Immature natural killer cell (primary cell): ENCODE data around the gene TFCP2L1. TPM values are rescaled to one million over a fixed set of nuclear protein-coding genes. Genes with fewer than 3 reads are reported as not detected.
"Not testable (repeated sequence)": the region's sequence is repeated elsewhere in the genome, so short reads cannot be mapped to it uniquely, and the experiment has no call there.

Source experiments
- DNase-seq, 3 donors: peaks; one replicate each; pipeline ENCODE4 v3.0.0; 2022; ENCODE audit warnings: mixed read lengths in 1 of 3
- H3K27ac Mint-ChIP-seq, 6 donors: one replicate each; pipeline ENCODE4 v1.8.0; 2020; ENCODE audit warnings: mixed read lengths in 6 of 6, mild to moderate bottlenecking in 5 of 6, inconsistent platforms in 4 of 6, moderate library complexity in 3 of 6
- H3K27me3 Mint-ChIP-seq, 3 donors: one replicate each; pipeline ENCODE4 v1.8.0; 2020 to 2021; ENCODE audit warnings: low read depth in 3 of 3, mild to moderate bottlenecking in 3 of 3, mixed read lengths in 3 of 3, moderate library complexity in 3 of 3, inconsistent platforms in 1 of 3
- H3K36me3 Mint-ChIP-seq, 3 donors: one replicate each; pipeline ENCODE4 v1.8.0; 2020; ENCODE audit warnings: mixed read lengths in 3 of 3, inconsistent platforms in 2 of 3, mild to moderate bottlenecking in 2 of 3
- H3K4me1 Mint-ChIP-seq, 2 donors: one replicate each; pipeline ENCODE4 v1.8.0; 2020; ENCODE audit warnings: inconsistent platforms in 2 of 2, mild to moderate bottlenecking in 2 of 2, mixed read lengths in 2 of 2, moderate library complexity in 1 of 2
- H3K4me3 Mint-ChIP-seq, 5 donors: one replicate each; pipeline ENCODE4 v1.8.0; 2020; ENCODE audit warnings: mild to moderate bottlenecking in 5 of 5, mixed read lengths in 5 of 5, inconsistent platforms in 3 of 5, moderate library complexity in 3 of 5
- H3K9me3 Mint-ChIP-seq, 6 donors: one replicate each; pipeline ENCODE4 v1.8.0; 2020; ENCODE audit warnings: mild to moderate bottlenecking in 6 of 6, mixed read lengths in 6 of 6, inconsistent platforms in 4 of 6, moderate library complexity in 3 of 6
- polyA plus RNA-seq, 3 donors: library from polyadenylated mRNA; unstranded; fragments of 300-500 nt; fragmentation: Illumina TruSeq; gene quantifications; one replicate each; pipeline ENCODE4 v1.2.3, GENCODE V29; 2021

Gene TFCP2L1
- polyA plus RNA-seq, 3 donors from 2014 or later = 0.02 to 0.14 TPM; not detected in 1

GRCh38 chr2:121269436-121269835 lies 15.6 kb downstream of the TFCP2L1 start:
- not testable (repeated sequence) for DNase-seq, H3K4me1 Mint-ChIP-seq, H3K9me3 Mint-ChIP-seq, H3K36me3 Mint-ChIP-seq, H3K4me3 Mint-ChIP-seq, H3K27me3 Mint-ChIP-seq, H3K27ac Mint-ChIP-seq

- H3K4me3 Mint-ChIP-seq = no peak overlapping the region
- DNase-seq = no peak
- H3K9me3 Mint-ChIP-seq = no peaks in the 10 kb centered on the region
- H3K27me3 Mint-ChIP-seq = peaks cover 0 to 4% (median 2%) of the 10 kb centered on the region in 3 donors
- no peak overlapping the region for H3K27ac Mint-ChIP-seq
- H3K4me1 Mint-ChIP-seq = no peaks in the 10 kb centered on the region
- H3K36me3 Mint-ChIP-seq = no peaks in the 10 kb centered on the region
Observed at GRCh38 chr2:121266543-121267106, 18.4 kb downstream of the TFCP2L1 start.

- Mint-ChIP-seq H3K36me3 (no peaks in the 10 kb centered on the region), H3K9me3 (no peaks in the 10 kb centered on the region), H3K27me3 (peaks cover 0 to 6% (median 2%) of the 10 kb centered on the region in 3 donors), H3K27ac (no peak overlapping the region), H3K4me1 (no peaks in the 10 kb centered on the region), H3K4me3 (no peak overlapping the region)
- no peak for DNase-seq
Observed at GRCh38 chr2:121263996-121264715, 20.8 kb downstream of the TFCP2L1 start.

- no peak for DNase-seq
- Mint-ChIP-seq H3K4me3 (no peak overlapping the region), H3K4me1 (peaks cover 7 to 9% of the 10 kb centered on the region in 2 donors), H3K27ac (no peak overlapping the region), H3K36me3 (no peaks in the 10 kb centered on the region), H3K9me3 (no peaks in the 10 kb centered on the region), H3K27me3 (peaks cover 5 to 9% (median 8%) of the 10 kb centered on the region in 3 donors)
Observed at GRCh38 chr2:121260370-121261154, 24.4 kb downstream of the TFCP2L1 start.

- H3K4me1 Mint-ChIP-seq = peaks cover 7 to 9% of the 10 kb centered on the region in 2 donors
- H3K9me3 Mint-ChIP-seq = no peaks in the 10 kb centered on the region
- H3K4me3 Mint-ChIP-seq = no peak overlapping the region
- no peak for DNase-seq
- H3K36me3 Mint-ChIP-seq = no peaks in the 10 kb centered on the region
- H3K27me3 Mint-ChIP-seq = peaks cover 5 to 7% (median 7%) of the 10 kb centered on the region in 3 donors
- no peak overlapping the region for H3K27ac Mint-ChIP-seq
Observed at GRCh38 chr2:121258051-121258450, 27.0 kb downstream of the TFCP2L1 start.

- Mint-ChIP-seq H3K4me1 (peaks cover 7 to 9% of the 10 kb centered on the region in 2 donors), H3K27ac (no peak overlapping the region), H3K9me3 (no peaks in the 10 kb centered on the region), H3K36me3 (no peaks in the 10 kb centered on the region), H3K4me3 (peak overlapping the region in 1 of 5 donors; percentile 53), H3K27me3 (peaks cover 5 to 7% (median 7%) of the 10 kb centered on the region in 3 donors)
- no peak for DNase-seq
Observed at GRCh38 chr2:121257480-121257840, 27.5 kb downstream of the TFCP2L1 start.

- H3K4me1 Mint-ChIP-seq = peaks cover 7 to 9% of the 10 kb centered on the region in 2 donors
- no peaks in the 10 kb centered on the region for H3K9me3 Mint-ChIP-seq
- no peak overlapping the region for H3K27ac Mint-ChIP-seq
- peaks cover 5 to 7% (median 7%) of the 10 kb centered on the region in 3 donors for H3K27me3 Mint-ChIP-seq
- DNase-seq = no peak
- no peaks in the 10 kb centered on the region for H3K36me3 Mint-ChIP-seq
- H3K4me3 Mint-ChIP-seq = peak overlapping the region in 1 of 5 donors; percentile 53
Observed at GRCh38 chr2:121256720-121257479, 28.1 kb downstream of the TFCP2L1 start.

GRCh38 chr2:121255358-121255757 lies 29.6 kb downstream of the TFCP2L1 start:
- Mint-ChIP-seq H3K36me3 (no peaks in the 10 kb centered on the region), H3K4me1 (peaks cover 7 to 9% of the 10 kb centered on the region in 2 donors), H3K4me3 (no peak overlapping the region), H3K27me3 (peaks cover 2 to 7% (median 5%) of the 10 kb centered on the region in 3 donors), H3K27ac (no peak overlapping the region), H3K9me3 (no peaks in the 10 kb centered on the region)
- DNase-seq = no peak

- no peak overlapping the region for H3K4me3 Mint-ChIP-seq
- H3K9me3 Mint-ChIP-seq = no peaks in the 10 kb centered on the region
- no peaks in the 10 kb centered on the region for H3K36me3 Mint-ChIP-seq
- DNase-seq = no peak
- H3K27me3 Mint-ChIP-seq = peaks cover 2 to 7% (median 5%) of the 10 kb centered on the region in 3 donors
- H3K4me1 Mint-ChIP-seq = peaks cover 7 to 9% of the 10 kb centered on the region in 2 donors
- H3K27ac Mint-ChIP-seq = no peak overlapping the region
Observed at GRCh38 chr2:121254748-121255147, 30.3 kb downstream of the TFCP2L1 start.

GRCh38 chr2:121253674-121254240 lies 31.2 kb downstream of the TFCP2L1 start:
- no peak for DNase-seq
- Mint-ChIP-seq H3K27ac (no peak overlapping the region), H3K27me3 (peaks cover 2 to 7% (median 5%) of the 10 kb centered on the region in 3 donors), H3K9me3 (no peaks in the 10 kb centered on the region), H3K4me3 (no peak overlapping the region), H3K4me1 (peaks cover 7 to 9% of the 10 kb centered on the region in 2 donors), H3K36me3 (no peaks in the 10 kb centered on the region)

- Mint-ChIP-seq H3K27me3 (peaks cover 0 to 5% (median 2%) of the 10 kb centered on the region in 3 donors), H3K27ac (no peak overlapping the region), H3K36me3 (no peaks in the 10 kb centered on the region), H3K4me3 (no peak overlapping the region), H3K4me1 (peaks cover 7 to 9% of the 10 kb centered on the region in 2 donors), H3K9me3 (no peaks in the 10 kb centered on the region)
- no peak for DNase-seq
Observed at GRCh38 chr2:121253021-121253673, 31.9 kb downstream of the TFCP2L1 start.

- H3K27me3 Mint-ChIP-seq = peaks cover 0 to 2% (median 0%) of the 10 kb centered on the region in 3 donors
- H3K27ac Mint-ChIP-seq = no peak overlapping the region
- no peaks in the 10 kb centered on the region for H3K36me3 Mint-ChIP-seq
Observed at GRCh38 chr2:121251497-121251896, 33.5 kb downstream of the TFCP2L1 start.

More at GRCh38 chr2:121251497-121251896, 33.5 kb downstream of the TFCP2L1 start:
- no peak overlapping the region for H3K4me3 Mint-ChIP-seq
- DNase-seq = no peak
- H3K9me3 Mint-ChIP-seq = no peaks in the 10 kb centered on the region
- no peaks in the 10 kb centered on the region for H3K4me1 Mint-ChIP-seq
